Activated CD8-positive, alpha-beta memory T cell treated with anti-CD3 and anti-CD28 coated beads, Interleukin-2, amount 10 ng/mL, durations not matched to agents 7 days and 5 days (primary cell): ENCODE measurements around the gene SNTB2. TPM values are rescaled to one million over a fixed set of nuclear protein-coding genes. Genes with fewer than 3 reads are reported as not detected.
"Not testable (repeated sequence)": the region's sequence is repeated elsewhere in the genome, so short reads cannot be mapped to it uniquely, and the experiment has no call there.

Source experiments
- ATAC-seq: fragments of 150-1000 bp; cut with Tn5 transposase; one replicate; pipeline ENCODE4 v1.10.0; 2021; ENCODE audit warnings: moderate library complexity
- CTCF ChIA-PET: fragments of 350-600 bp; sonication (Branson Sonifier 250); formaldehyde crosslinking; loops from one replicate; lab custom pipeline; 2021; ENCODE audit warnings: antibody characterized with exemption; lab: Charles Lee
- DNase-seq: peaks from one replicate; pipeline ENCODE4 v3.0.0-alpha.2; 2020
- H3K27ac Mint-ChIP-seq: one replicate; pipeline ENCODE4 v1.8.0; 2021; ENCODE audit warnings: mild to moderate bottlenecking, mixed read lengths
- H3K27me3 Mint-ChIP-seq: one replicate; pipeline ENCODE4 v1.8.0; 2021; ENCODE audit warnings: mixed read lengths
- H3K36me3 Mint-ChIP-seq: one replicate; pipeline ENCODE4 v1.8.0; 2021; ENCODE audit warnings: mild to moderate bottlenecking, mixed read lengths
- H3K4me1 Mint-ChIP-seq: one replicate; pipeline ENCODE4 v1.8.0; 2021; ENCODE audit warnings: mixed read lengths
- H3K4me3 Mint-ChIP-seq: one replicate; pipeline ENCODE4 v1.8.0; 2021; ENCODE audit warnings: mild to moderate bottlenecking, moderate library complexity, mixed read lengths
- H3K9me3 Mint-ChIP-seq: one replicate; pipeline ENCODE4 v1.8.0; 2022; ENCODE audit warnings: low read depth, mixed read lengths
- total RNA-seq, 2 experiments: library from RNA; stranded (reverse); gene quantifications; one replicate each; pipeline ENCODE4 v1.2.3, GENCODE V29; 2021

Gene SNTB2
- total RNA-seq, 2 experiments from 2014 or later, result 21.5 to 30.6 TPM

GRCh38 chr16:69285240-69285639 is 98.3 kb downstream of the SNTB2 start:
- H3K9me3 Mint-ChIP-seq, result no peaks in the 10 kb centered on the region

GRCh38 chr16:69286941-69287713 is 100.2 kb downstream of the SNTB2 start:
- ATAC-seq, result no peak
- H3K36me3 Mint-ChIP-seq, result no peaks in the 10 kb centered on the region

More at GRCh38 chr16:69285240-69285639, 98.3 kb downstream of the SNTB2 start:
- Mint-ChIP-seq H3K4me1 (peaks cover 2% of the 10 kb centered on the region), H3K36me3 (no peaks in the 10 kb centered on the region), H3K27ac (no peak overlapping the region), H3K27me3 (no peaks in the 10 kb centered on the region), H3K4me3 (no peak overlapping the region)
- CTCF ChIA-PET, result interaction anchor here (0.6 to 8.0 kb wide), 16 partner anchors 9 to 694 kb away, joined by 3 to 93 read pairs (median 4); no protein-coding TSS in a partner anchor
- no peak for DNase-seq
- ATAC-seq, result no peak

GRCh38 chr16:69291657-69292056 is 104.7 kb downstream of the SNTB2 start:
- DNase-seq, ATAC-seq, CTCF ChIA-PET, H3K9me3 Mint-ChIP-seq, H3K4me3 Mint-ChIP-seq, H3K27me3 Mint-ChIP-seq, H3K4me1 Mint-ChIP-seq, H3K36me3 Mint-ChIP-seq, H3K27ac Mint-ChIP-seq: not testable (repeated sequence)

More at GRCh38 chr16:69286941-69287713, 100.2 kb downstream of the SNTB2 start:
- Mint-ChIP-seq H3K27me3 (no peaks in the 10 kb centered on the region), H3K9me3 (no peaks in the 10 kb centered on the region), H3K4me3 (no peak overlapping the region), H3K27ac (no peak overlapping the region), H3K4me1 (peaks cover 2% of the 10 kb centered on the region)
- DNase-seq, result peak; percentile 46
- CTCF ChIA-PET, result interaction anchor here (0.6 to 8.0 kb wide), 18 partner anchors 11 to 758 kb away, joined by 3 to 93 read pairs (median 4); partner anchors contain the start of genes CHTF8, PDF and UTP4

GRCh38 chr16:69293401-69293800 is 106.4 kb downstream of the SNTB2 start:
- H3K27ac Mint-ChIP-seq, result no peak overlapping the region
- H3K9me3 Mint-ChIP-seq, result no peaks in the 10 kb centered on the region
- CTCF ChIA-PET, result no interaction called here
- no peaks in the 10 kb centered on the region for H3K27me3 Mint-ChIP-seq
- DNase-seq (no peak), ATAC-seq (no peak)
- no peak overlapping the region for H3K4me3 Mint-ChIP-seq
- H3K36me3 Mint-ChIP-seq, result peaks cover 2% of the 10 kb centered on the region
- H3K4me1 Mint-ChIP-seq, result no peaks in the 10 kb centered on the region

GRCh38 chr16:69294051-69294450 is 107.1 kb downstream of the SNTB2 start:
- Mint-ChIP-seq H3K4me3 (no peak overlapping the region), H3K9me3 (no peaks in the 10 kb centered on the region), H3K36me3 (peaks cover 2% of the 10 kb centered on the region), H3K27me3 (no peaks in the 10 kb centered on the region), H3K27ac (no peak overlapping the region), H3K4me1 (no peaks in the 10 kb centered on the region)
- CTCF ChIA-PET, result no interaction called here
- no peak for DNase-seq
- ATAC-seq, result no peak

GRCh38 chr16:69296771-69297170 is 109.8 kb downstream of the SNTB2 start:
- H3K4me3 Mint-ChIP-seq, H3K27ac Mint-ChIP-seq, CTCF ChIA-PET: not testable (repeated sequence)

GRCh38 chr16:69298261-69298660 is 111.3 kb downstream of the SNTB2 start:
- ATAC-seq (no peak), DNase-seq (no peak)
- Mint-ChIP-seq H3K9me3 (no peaks in the 10 kb centered on the region), H3K27me3 (no peaks in the 10 kb centered on the region), H3K36me3 (peaks cover 10% of the 10 kb centered on the region), H3K27ac (no peak overlapping the region), H3K4me3 (no peak overlapping the region), H3K4me1 (no peaks in the 10 kb centered on the region)
- CTCF ChIA-PET, result no interaction called here

More at GRCh38 chr16:69296771-69297170, 109.8 kb downstream of the SNTB2 start:
- H3K36me3 Mint-ChIP-seq, H3K9me3 Mint-ChIP-seq, H3K27me3 Mint-ChIP-seq, DNase-seq, ATAC-seq, H3K4me1 Mint-ChIP-seq: not testable (repeated sequence)

GRCh38 chr16:69301187-69301586 is 114.2 kb downstream of the SNTB2 start:
- ATAC-seq, result no peak
- CTCF ChIA-PET, result interaction anchor here (1.7 kb wide), 1 partner anchor 9 kb away, joined by 6 read pairs; no protein-coding TSS in a partner anchor
- H3K4me1 Mint-ChIP-seq, result no peaks in the 10 kb centered on the region
- H3K9me3 Mint-ChIP-seq, result no peaks in the 10 kb centered on the region
- no peak overlapping the region for H3K27ac Mint-ChIP-seq
- H3K36me3 Mint-ChIP-seq, result peaks cover 9% of the 10 kb centered on the region
- no peak for DNase-seq
- H3K27me3 Mint-ChIP-seq, result no peaks in the 10 kb centered on the region
- no peak overlapping the region for H3K4me3 Mint-ChIP-seq

GRCh38 chr16:69301861-69302260 is 114.9 kb downstream of the SNTB2 start:
- Mint-ChIP-seq H3K4me3 (no peak overlapping the region), H3K36me3 (peaks cover 8% of the 10 kb centered on the region), H3K9me3 (no peaks in the 10 kb centered on the region), H3K27me3 (no peaks in the 10 kb centered on the region), H3K27ac (no peak overlapping the region), H3K4me1 (no peaks in the 10 kb centered on the region)
- CTCF ChIA-PET, result interaction anchor here (1.7 kb wide), 1 partner anchor 9 kb away, joined by 6 read pairs; no protein-coding TSS in a partner anchor
- DNase-seq (no peak), ATAC-seq (no peak)

- Mint-ChIP-seq H3K27ac (no peak overlapping the region), H3K27me3 (no peaks in the 10 kb centered on the region), H3K4me3 (no peak overlapping the region), H3K36me3 (peaks cover 8% of the 10 kb centered on the region), H3K4me1 (no peaks in the 10 kb centered on the region), H3K9me3 (no peaks in the 10 kb centered on the region)
- CTCF ChIA-PET, result interaction anchor here (0.7 to 1.7 kb wide), 2 partner anchors 8 to 104 kb away, joined by 3 to 6 read pairs; no protein-coding TSS in a partner anchor
- no peak for ATAC-seq
- no peak for DNase-seq
Observed at GRCh38 chr16:69302301-69302700, 115.3 kb downstream of the SNTB2 start.

- Mint-ChIP-seq H3K4me3 (no peak overlapping the region), H3K36me3 (peaks cover 2% of the 10 kb centered on the region), H3K27ac (no peak overlapping the region), H3K9me3 (no peaks in the 10 kb centered on the region), H3K27me3 (no peaks in the 10 kb centered on the region), H3K4me1 (peaks cover 7% of the 10 kb centered on the region)
- DNase-seq (no peak), ATAC-seq (no peak)
- CTCF ChIA-PET, result interaction anchor here (1.5 kb wide), 1 partner anchor 181 kb away, joined by 3 read pairs; no protein-coding TSS in a partner anchor
Observed at GRCh38 chr16:69306031-69306430, 119.1 kb downstream of the SNTB2 start.

GRCh38 chr16:69307091-69307490 is 120.1 kb downstream of the SNTB2 start:
- H3K9me3 Mint-ChIP-seq, result no peaks in the 10 kb centered on the region
- H3K4me1 Mint-ChIP-seq, result peaks cover 10% of the 10 kb centered on the region
- no peak overlapping the region for H3K4me3 Mint-ChIP-seq
- CTCF ChIA-PET, result no interaction called here
- H3K27ac Mint-ChIP-seq, result no peak overlapping the region
- DNase-seq (no peak), ATAC-seq (no peak)
- peaks cover 5% of the 10 kb centered on the region for H3K36me3 Mint-ChIP-seq
- no peaks in the 10 kb centered on the region for H3K27me3 Mint-ChIP-seq

- H3K4me1 Mint-ChIP-seq, result peaks cover 13% of the 10 kb centered on the region
- no peaks in the 10 kb centered on the region for H3K9me3 Mint-ChIP-seq
- H3K27me3 Mint-ChIP-seq, result no peaks in the 10 kb centered on the region
- H3K4me3 Mint-ChIP-seq, result no peak overlapping the region
- CTCF ChIA-PET, result no interaction called here
- ATAC-seq (no peak), DNase-seq (no peak)
- peaks cover 8% of the 10 kb centered on the region for H3K36me3 Mint-ChIP-seq
- no peak overlapping the region for H3K27ac Mint-ChIP-seq
Observed at GRCh38 chr16:69307856-69308255, 120.9 kb downstream of the SNTB2 start.

- H3K4me1 Mint-ChIP-seq, result peaks cover 22% of the 10 kb centered on the region
- H3K27me3 Mint-ChIP-seq, result no peaks in the 10 kb centered on the region
- no peak overlapping the region for H3K4me3 Mint-ChIP-seq
- DNase-seq (no peak), ATAC-seq (no peak)
- H3K27ac Mint-ChIP-seq, result no peak overlapping the region
- no peaks in the 10 kb centered on the region for H3K9me3 Mint-ChIP-seq
- H3K36me3 Mint-ChIP-seq, result peaks cover 13% of the 10 kb centered on the region
- CTCF ChIA-PET, result interaction anchor here (1.4 kb wide), 1 partner anchor 159 kb away, joined by 5 read pairs; no protein-coding TSS in a partner anchor
Observed at GRCh38 chr16:69309316-69309715, 122.4 kb downstream of the SNTB2 start.
